ENCODE results near the gene FKBP2. TPM values are rescaled to one million over a fixed set of nuclear protein-coding genes. Genes with fewer than 3 reads are reported as not detected.
A peak's percentile ranks its signal among the peaks of the same experiment; 100 is the strongest.

The FKBP2 gene
- polyA plus RNA-seq, 1 experiment: 76.2 TPM

- TF ChIP-seq CTCF (IDR thresholded peaks at IDR 0.05; ENCODE audit: insufficient read depth, low read depth, low read length): no peak
- POLR2A ChIA-PET: interaction anchor here (0.7 to 1.0 kb wide), 2 partner anchors 12 to 513 kb away, joined by 4 to 8 read pairs; no protein-coding TSS in a partner anchor
- peak overlapping the region; percentile 78 for H3K4me3 ChIP-seq (ENCODE audit: low read depth, low read length)
- H3K27me3 ChIP-seq (ENCODE audit: control insufficient read depth, insufficient read depth, low read length): no peaks in the 10 kb centered on the region
- no peaks in the 10 kb centered on the region for H3K36me3 ChIP-seq (ENCODE audit: control insufficient read depth, insufficient read depth, low read length)
- CTCF ChIA-PET: interaction anchor here (1.1 kb wide), 1 partner anchor 25 kb away, joined by 4 read pairs; no protein-coding TSS in a partner anchor
- no peak for DNase-seq (ENCODE audit: low read depth)
These were observed 11.1 kb upstream of the FKBP2 start for GRCh38 chr11:64229744-64230170.

- CTCF ChIA-PET: interaction anchor here (1.3 kb wide), 2 partner anchors 21 to 23 kb away, joined by 3 to 4 read pairs; partner anchors contain the start of gene PLCB3
These were observed 10.5 kb upstream of the FKBP2 start, which contains the start of gene DNAJC4 for GRCh38 chr11:64230171-64230984. Gene DNAJC4, plus strand, starts transcription at chr11:64230548. Its CDS starts 307 bp downstream, at chr11:64230855.

GRCh38 chr11:64230985-64231365, 9.9 kb upstream of the FKBP2 start:
- TF ChIP-seq CTCF (IDR thresholded peaks at IDR 0.05; ENCODE audit: insufficient read depth, low read depth, low read length): no peak
- ChIA-PET CTCF (interaction anchor here (1.3 kb wide), 2 partner anchors 21 to 24 kb away, joined by 3 to 4 read pairs; partner anchors contain the start of gene PLCB3), POLR2A (no interaction called here)
- no peak for DNase-seq (ENCODE audit: low read depth)
- H3K27me3 ChIP-seq (ENCODE audit: control insufficient read depth, insufficient read depth, low read length): no peaks in the 10 kb centered on the region
- H3K4me3 ChIP-seq (ENCODE audit: low read depth, low read length): peak overlapping the region; percentile 78
- H3K36me3 ChIP-seq (ENCODE audit: control insufficient read depth, insufficient read depth, low read length): no peaks in the 10 kb centered on the region; the same call in 1 of the 2 replicates

More at GRCh38 chr11:64230171-64230984, 10.5 kb upstream of the FKBP2 start, which contains the start of gene DNAJC4:
- no peaks in the 10 kb centered on the region for H3K27me3 ChIP-seq (ENCODE audit: control insufficient read depth, insufficient read depth, low read length)
- TF ChIP-seq CTCF (IDR thresholded peaks at IDR 0.05; ENCODE audit: insufficient read depth, low read depth, low read length): no peak
- H3K36me3 ChIP-seq (ENCODE audit: control insufficient read depth, insufficient read depth, low read length): no peaks in the 10 kb centered on the region
- peak; percentile 46 for DNase-seq (ENCODE audit: low read depth)
- POLR2A ChIA-PET: interaction anchor here (0.7 to 1.0 kb wide), 2 partner anchors 11 to 513 kb away, joined by 4 to 8 read pairs; no protein-coding TSS in a partner anchor
- H3K4me3 ChIP-seq (ENCODE audit: low read depth, low read length): peak within 1 kb of the TSS; percentile 78

GRCh38 chr11:64231546-64231945, 9.3 kb upstream of the FKBP2 start:
- Histone ChIP-seq H3K36me3 (ENCODE audit: control insufficient read depth, insufficient read depth, low read length) (no peaks in the 10 kb centered on the region; the same call in 1 of the 2 replicates), H3K27me3 (ENCODE audit: control insufficient read depth, insufficient read depth, low read length) (no peaks in the 10 kb centered on the region), H3K4me3 (ENCODE audit: low read depth, low read length) (no peak overlapping the region)
- POLR2A ChIA-PET: interaction anchor here (0.6 kb wide), 2 partner anchors 10 to 40 kb away, joined by 3 read pairs; partner anchors contain the start of gene FKBP2
- CTCF ChIA-PET: interaction anchor here (1.3 to 3.0 kb wide), 3 partner anchors 20 to 24 kb away, joined by 3 to 15 read pairs (median 4); partner anchors contain the start of gene PLCB3
- DNase-seq (ENCODE audit: low read depth): no peak
- TF ChIP-seq CTCF (IDR thresholded peaks at IDR 0.05; ENCODE audit: insufficient read depth, low read depth, low read length): no peak

Data from BJ (cell line).